Lung (tissue), 12 donors: ENCODE results near the gene ZNF319. TPM values are rescaled to one million over a fixed set of nuclear protein-coding genes. Genes with fewer than 3 reads are reported as not detected.

ENCODE experiments used
- ATAC-seq: fragments of 200-7000 bp; cut with Tn5 transposase; one replicate; pipeline ENCODE4 v1.9.1; 2020; ENCODE audit warnings: moderate number of reproducible peaks; ENCODE audit not compliant: insufficient read depth, low FRiP score
- DNase-seq, 3 donors: peaks; one replicate each; pipeline ENCODE4 v3.0.0-alpha.2; 2013 to 2017
- H3K27ac ChIP-seq, 2 donors: one replicate each; pipeline ENCODE4 v1.5.1; 2013; ENCODE audit warnings: mild to moderate bottlenecking in 2 of 2, moderate library complexity in 2 of 2, control low read depth in 1 of 2, inconsistent platforms in 1 of 2, low read depth in 1 of 2, low read length in 1 of 2
- H3K27me3 ChIP-seq, 3 donors: one replicate each; pipeline ENCODE4 v1.5.1; 2013; ENCODE audit warnings: low read length in 2 of 3; ENCODE audit not compliant: control insufficient read depth in 3 of 3, insufficient read depth in 3 of 3
- H3K36me3 ChIP-seq, 4 donors: one replicate each; pipeline ENCODE4 v1.5.1; 2013; ENCODE audit warnings: low read length in 4 of 4, mild to moderate bottlenecking in 1 of 4, moderate library complexity in 1 of 4; ENCODE audit not compliant: control insufficient read depth in 4 of 4, insufficient read depth in 4 of 4
- H3K4me1 ChIP-seq, 5 donors: one replicate each; pipeline ENCODE4 v1.5.1; 2013; ENCODE audit warnings: low read length in 5 of 5, mild to moderate bottlenecking in 2 of 5, moderate library complexity in 1 of 5; ENCODE audit not compliant: control insufficient read depth in 5 of 5, insufficient read depth in 5 of 5
- H3K4me3 ChIP-seq: one replicate; pipeline ENCODE4 v1.5.1; 2013; ENCODE audit warnings: mild to moderate bottlenecking, control low read depth, moderate library complexity
- H3K9ac ChIP-seq, 2 donors: one replicate each; pipeline ENCODE4 v1.5.1; 2013; ENCODE audit warnings: low read length in 2 of 2, control low read depth in 1 of 2; ENCODE audit not compliant: insufficient read depth in 1 of 2
- H3K9me3 ChIP-seq, 4 donors: one replicate each; pipeline ENCODE4 v1.5.1; 2013; ENCODE audit warnings: low read length in 3 of 4, mild to moderate bottlenecking in 1 of 4, moderate library complexity in 1 of 4; ENCODE audit not compliant: control insufficient read depth in 4 of 4, insufficient read depth in 3 of 4
- CTCF ChIP-seq: IDR thresholded peaks from 2 replicates; pipeline ENCODE4 v1.5.1; 2012; ENCODE audit warnings: mild to moderate bottlenecking; ENCODE audit errors: control extremely low read depth, extremely low read depth
- WGBS, 2 donors: extraction: QIAGEN DNeasy Blood & Tissue Kit; methylation state at CpG; one replicate each; pipeline ENCODE4 v1.1.7; 2013; 5-methylcytosine and 5-hydroxymethylcytosine counted together
- polyA plus RNA-seq, 2 donors: library from polyadenylated mRNA; stranded (reverse); fragments of 200-250 nt; gene quantifications; one replicate each; pipeline ENCODE4 v1.2.1, GENCODE V29; 2013
- total RNA-seq, 2 donors: library from RNA; depleted of rRNA in 1 of 2; stranded (reverse); fragments of >200 nt in 1 of 2; gene quantifications; one replicate each; pipeline ENCODE4 v1.2.1, GENCODE V29; 2014 to 2021
- donor health status: control.
- donor health status: control.
- donor health status: Bipolar disorder and iron deficiency.
- donor health status: healthy.
- donor health status: DM: yes; HTN: yes; CAD: no.

The ZNF319 gene
- total and polyA plus RNA-seq, 4 donors = 6.0 to 15.3 (median 9.6) TPM

- WGBS, 2 donors = 74 to 84% methylated on average over 8 of the region's 8 CpGs
- Histone ChIP-seq H3K36me3 (no peaks in the 10 kb centered on the region), H3K9me3 (no peaks in the 10 kb centered on the region), H3K4me3 (no peak overlapping the region), H3K9ac (no peak overlapping the region), H3K27me3 (no peaks in the 10 kb centered on the region), H3K27ac (peak overlapping the region in 1 of 2 donors; percentile 18), H3K4me1 (peaks cover 0 to 5% (median 0%) of the 10 kb centered on the region in 5 donors)
- DNase-seq (no peak), ATAC-seq (no peak)
- no peak for TF ChIP-seq CTCF
Observed at GRCh38 chr16:57957673-57958392, 42.6 kb downstream of the ZNF319 start.

- Histone ChIP-seq H3K9ac (no peak overlapping the region), H3K9me3 (no peaks in the 10 kb centered on the region), H3K36me3 (no peaks in the 10 kb centered on the region), H3K4me1 (peaks cover 0 to 5% (median 0%) of the 10 kb centered on the region in 5 donors), H3K27me3 (no peaks in the 10 kb centered on the region), H3K27ac (peak overlapping the region in 1 of 2 donors; percentile 18), H3K4me3 (no peak overlapping the region)
- WGBS, 2 donors = 68 to 89% methylated on average over 8 of the region's 8 CpGs
- no peak for TF ChIP-seq CTCF
- ATAC-seq = no peak
- DNase-seq = no peak
Observed at GRCh38 chr16:57956924-57957672, 43.4 kb downstream of the ZNF319 start.

GRCh38 chr16:57956270-57956808 lies 44.1 kb downstream of the ZNF319 start:
- Histone ChIP-seq H3K4me3 (no peak overlapping the region), H3K27me3 (no peaks in the 10 kb centered on the region), H3K36me3 (no peaks in the 10 kb centered on the region), H3K4me1 (peaks cover 0 to 5% (median 0%) of the 10 kb centered on the region in 5 donors), H3K9me3 (no peaks in the 10 kb centered on the region), H3K27ac (no peak overlapping the region), H3K9ac (no peak overlapping the region)
- TF ChIP-seq CTCF = no peak
- ATAC-seq = no peak
- DNase-seq = no peak
- WGBS, 2 donors = 85 to 95% methylated on average over 8 of the region's 8 CpGs
